HepG2 (cell line): ENCODE data around the gene ERICH6. TPM values are rescaled to one million over a fixed set of nuclear protein-coding genes. Genes with fewer than 3 reads are reported as not detected.

Source experiments
- ADNP ChIP-seq: sonication (generic); formaldehyde crosslinking; IDR thresholded peaks from 2 replicates; pipeline ENCODE4 v1.4.0; 2020; ENCODE audit warnings: missing genetic modification reagents
- CHD2 ChIP-seq: IDR thresholded peaks from 2 replicates; pipeline ENCODE4 v1.6.1; 2011; ENCODE audit warnings: low read depth, low read length, improper control_type of control experiment
- MEF2D ChIP-seq: sonication (generic); formaldehyde crosslinking; IDR thresholded peaks from 2 replicates; pipeline ENCODE4 v1.5.1; 2020; ENCODE audit warnings: mild to moderate bottlenecking, missing genetic modification reagents
- NCOA1 ChIP-seq: sonication (generic); formaldehyde crosslinking; IDR thresholded peaks from 2 replicates; pipeline ENCODE4 v1.9.0; 2021; ENCODE audit warnings: missing genetic modification reagents
- ZKSCAN5 ChIP-seq: sonication (generic); formaldehyde crosslinking; IDR thresholded peaks from 2 replicates; pipeline ENCODE4 v1.5.1; 2020; ENCODE audit warnings: mild to moderate bottlenecking, missing genetic modification reagents
- ZNF30 ChIP-seq: sonication (generic); formaldehyde crosslinking; IDR thresholded peaks from 2 replicates; pipeline ENCODE4 v1.5.0; 2020; ENCODE audit warnings: mild to moderate bottlenecking, missing genetic modification reagents
- ZNF552 ChIP-seq: sonication (generic); formaldehyde crosslinking; IDR thresholded peaks from 2 replicates; pipeline ENCODE4 v1.9.0; 2022; ENCODE audit warnings: missing genetic modification reagents, mild to moderate bottlenecking, borderline replicate concordance
- ZNF674 ChIP-seq: sonication (generic); formaldehyde crosslinking; IDR thresholded peaks from 2 replicates; pipeline ENCODE4 v1.5.0; 2020; ENCODE audit warnings: low read depth, mild to moderate bottlenecking, missing genetic modification reagents
- ZNF776 ChIP-seq: sonication (generic); formaldehyde crosslinking; IDR thresholded peaks from 2 replicates; pipeline ENCODE4 v1.4.0; 2020; ENCODE audit warnings: mild to moderate bottlenecking, missing genetic modification reagents
- ZNF878 ChIP-seq: sonication (generic); formaldehyde crosslinking; IDR thresholded peaks from 2 replicates; pipeline ENCODE4 v1.8.1; 2023; ENCODE audit warnings: mild to moderate bottlenecking, missing genetic modification reagents, moderate library complexity
- polyA plus RNA-seq, 8 experiments: library from polyadenylated mRNA; depleted of rRNA in 3 of 8; stranded (reverse) in 7 of 8; unstranded in 1 of 8; fragments of >200 nt; fragmentation: Illumina TruSeq in 4 of 8; extraction: Trizol in 4 of 8; gene quantifications; 2 replicates each; pipeline versions ENCODE4 v1.2.1 to v1.2.3, GENCODE V29; 2011 to 2016; ENCODE audit warnings: low read depth in 4 of 8, missing spikeins in 1 of 8, mixed read lengths in 1 of 8; ENCODE audit not compliant: insufficient read depth in 1 of 8
- total RNA-seq, 5 experiments: library from RNA; depleted of rRNA; stranded (reverse); fragments of >200 nt; fragmentation: Illumina TruSeq; extraction: Trizol; gene quantifications; 2 replicates each; pipeline ENCODE4 v1.2.3, GENCODE V29; 2016; ENCODE audit warnings: low read depth in 1 of 5
- TF ChIP-seq, protein P1 (sequence below): sonication (generic); formaldehyde crosslinking; IDR thresholded peaks from 2 replicates; pipeline ENCODE4 v1.4.0; 2020; ENCODE audit warnings: missing genetic modification reagents, mild to moderate bottlenecking, borderline replicate concordance
- TF ChIP-seq, protein P2 (sequence below): sonication (generic); formaldehyde crosslinking; conservative IDR thresholded peaks from 2 replicates; pipeline ENCODE4 v1.5.0; 2020; ENCODE audit warnings: missing genetic modification reagents
- TF ChIP-seq, protein P3 (sequence below): sonication (generic); formaldehyde crosslinking; IDR thresholded peaks from 2 replicates; pipeline ENCODE4 v1.8.1; 2023; ENCODE audit warnings: mild to moderate bottlenecking, moderate library complexity, missing genetic modification reagents
- TF ChIP-seq, protein P4 (sequence below): sonication (generic); formaldehyde crosslinking; conservative IDR thresholded peaks from 2 replicates; pipeline ENCODE4 v1.4.0; 2020; ENCODE audit warnings: mild to moderate bottlenecking, missing genetic modification reagents, moderate library complexity
- TF ChIP-seq, protein P5 (sequence below): sonication (generic); formaldehyde crosslinking; IDR thresholded peaks from 2 replicates; pipeline ENCODE4 v1.5.1; 2020; ENCODE audit warnings: missing genetic modification reagents, mild to moderate bottlenecking, borderline replicate concordance

Gene ERICH6
- total and polyA plus RNA-seq, 2 of the 13 experiments (the other 11 are each of a cell fraction or from before 2014, with no cell fraction given) = 0.03 TPM; not detected in 1

DNA sequence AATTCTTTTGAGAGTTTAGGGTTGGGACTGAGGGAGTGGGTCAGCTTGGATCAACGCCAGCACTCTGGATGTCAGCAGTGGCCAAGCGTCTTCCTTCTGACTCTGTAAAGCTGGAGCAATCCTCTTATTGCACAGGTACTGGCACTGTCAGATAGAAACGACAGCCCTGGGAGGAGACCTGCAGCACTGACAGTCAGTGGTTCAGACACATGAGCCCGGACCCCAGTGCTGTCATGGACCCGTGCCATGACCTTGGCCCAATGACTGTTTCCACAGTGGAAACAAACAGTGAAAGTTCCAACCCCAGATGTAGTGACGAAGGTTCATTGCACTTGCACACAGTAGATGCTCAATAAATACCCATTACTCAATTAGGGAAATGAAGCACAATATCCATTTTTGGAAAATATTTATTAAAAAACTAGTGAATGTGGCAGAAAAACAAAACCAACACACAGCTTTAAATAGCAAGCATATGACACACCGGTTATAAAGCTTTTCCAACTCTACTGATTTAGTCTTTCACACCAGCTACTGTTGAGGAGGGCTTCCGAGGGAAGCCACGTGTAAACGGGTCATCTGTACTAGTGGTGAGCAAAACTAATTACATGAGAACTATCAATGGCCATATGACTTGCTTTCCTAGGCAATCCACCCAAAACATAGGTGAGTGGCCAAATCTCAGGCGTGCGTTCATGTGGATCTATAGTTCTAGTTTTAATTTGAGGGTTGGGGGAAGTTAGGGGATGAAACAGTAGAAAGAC lies 37.2 kb upstream of the ERICH6 start (continued):
- TF ChIP-seq, protein P1, sequence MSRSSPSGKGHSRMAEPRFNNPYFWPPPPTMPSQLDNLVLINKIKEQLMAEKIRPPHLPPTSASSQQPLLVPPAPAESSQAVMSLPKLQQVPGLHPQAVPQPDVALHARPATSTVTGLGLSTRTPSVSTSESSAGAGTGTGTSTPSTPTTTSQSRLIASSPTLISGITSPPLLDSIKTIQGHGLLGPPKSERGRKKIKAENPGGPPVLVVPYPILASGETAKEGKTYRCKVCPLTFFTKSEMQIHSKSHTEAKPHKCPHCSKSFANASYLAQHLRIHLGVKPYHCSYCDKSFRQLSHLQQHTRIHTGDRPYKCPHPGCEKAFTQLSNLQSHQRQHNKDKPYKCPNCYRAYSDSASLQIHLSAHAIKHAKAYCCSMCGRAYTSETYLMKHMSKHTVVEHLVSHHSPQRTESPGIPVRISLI = peak; percentile 28; the same call in 1 of the 2 replicates
- TF ChIP-seq, protein P2, sequence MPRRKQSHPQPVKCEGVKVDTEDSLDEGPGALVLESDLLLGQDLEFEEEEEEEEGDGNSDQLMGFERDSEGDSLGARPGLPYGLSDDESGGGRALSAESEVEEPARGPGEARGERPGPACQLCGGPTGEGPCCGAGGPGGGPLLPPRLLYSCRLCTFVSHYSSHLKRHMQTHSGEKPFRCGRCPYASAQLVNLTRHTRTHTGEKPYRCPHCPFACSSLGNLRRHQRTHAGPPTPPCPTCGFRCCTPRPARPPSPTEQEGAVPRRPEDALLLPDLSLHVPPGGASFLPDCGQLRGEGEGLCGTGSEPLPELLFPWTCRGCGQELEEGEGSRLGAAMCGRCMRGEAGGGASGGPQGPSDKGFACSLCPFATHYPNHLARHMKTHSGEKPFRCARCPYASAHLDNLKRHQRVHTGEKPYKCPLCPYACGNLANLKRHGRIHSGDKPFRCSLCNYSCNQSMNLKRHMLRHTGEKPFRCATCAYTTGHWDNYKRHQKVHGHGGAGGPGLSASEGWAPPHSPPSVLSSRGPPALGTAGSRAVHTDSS = no peak
- TF ChIP-seq ZNF30 (CRISPR knock-in tag) (no peak), ZNF878 (CRISPR knock-in tag) (peak; percentile 90; the same call in 1 of the 2 replicates), ZNF776 (no peak), ZNF674 (CRISPR knock-in tag) (no peak), ADNP (CRISPR knock-in tag) (peak; percentile 63; the same call in 1 of the 2 replicates), ZKSCAN5 (no peak), ZNF552 (CRISPR knock-in tag) (0 out of 2 replicates have a peak, but pooled peaks have one; percentile 47), NCOA1 (no peak), MEF2D (peak; percentile 72; the same call in 1 of the 2 replicates), CHD2 (no peak)
- TF ChIP-seq, protein P3, sequence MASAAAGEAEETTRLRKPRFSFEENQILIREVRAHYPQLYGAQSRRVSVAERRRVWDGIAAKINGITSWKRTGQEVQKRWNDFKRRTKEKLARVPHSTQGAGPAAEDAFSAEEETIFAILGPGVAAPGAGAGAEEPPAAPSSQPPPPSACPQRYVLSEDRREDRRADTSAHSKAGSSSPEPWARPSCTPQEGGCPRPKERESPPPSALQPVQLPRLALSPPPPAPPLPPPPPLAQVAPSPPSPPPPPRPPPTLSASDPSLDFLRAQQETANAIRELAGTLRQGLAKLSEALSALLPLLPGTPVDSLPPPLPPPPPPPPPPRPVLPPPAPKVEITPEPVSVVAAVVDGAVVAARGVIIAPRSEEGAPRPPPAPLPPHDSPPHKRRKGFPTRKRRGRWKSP (CRISPR knock-in tag) = no peak
- TF ChIP-seq, protein P4, sequence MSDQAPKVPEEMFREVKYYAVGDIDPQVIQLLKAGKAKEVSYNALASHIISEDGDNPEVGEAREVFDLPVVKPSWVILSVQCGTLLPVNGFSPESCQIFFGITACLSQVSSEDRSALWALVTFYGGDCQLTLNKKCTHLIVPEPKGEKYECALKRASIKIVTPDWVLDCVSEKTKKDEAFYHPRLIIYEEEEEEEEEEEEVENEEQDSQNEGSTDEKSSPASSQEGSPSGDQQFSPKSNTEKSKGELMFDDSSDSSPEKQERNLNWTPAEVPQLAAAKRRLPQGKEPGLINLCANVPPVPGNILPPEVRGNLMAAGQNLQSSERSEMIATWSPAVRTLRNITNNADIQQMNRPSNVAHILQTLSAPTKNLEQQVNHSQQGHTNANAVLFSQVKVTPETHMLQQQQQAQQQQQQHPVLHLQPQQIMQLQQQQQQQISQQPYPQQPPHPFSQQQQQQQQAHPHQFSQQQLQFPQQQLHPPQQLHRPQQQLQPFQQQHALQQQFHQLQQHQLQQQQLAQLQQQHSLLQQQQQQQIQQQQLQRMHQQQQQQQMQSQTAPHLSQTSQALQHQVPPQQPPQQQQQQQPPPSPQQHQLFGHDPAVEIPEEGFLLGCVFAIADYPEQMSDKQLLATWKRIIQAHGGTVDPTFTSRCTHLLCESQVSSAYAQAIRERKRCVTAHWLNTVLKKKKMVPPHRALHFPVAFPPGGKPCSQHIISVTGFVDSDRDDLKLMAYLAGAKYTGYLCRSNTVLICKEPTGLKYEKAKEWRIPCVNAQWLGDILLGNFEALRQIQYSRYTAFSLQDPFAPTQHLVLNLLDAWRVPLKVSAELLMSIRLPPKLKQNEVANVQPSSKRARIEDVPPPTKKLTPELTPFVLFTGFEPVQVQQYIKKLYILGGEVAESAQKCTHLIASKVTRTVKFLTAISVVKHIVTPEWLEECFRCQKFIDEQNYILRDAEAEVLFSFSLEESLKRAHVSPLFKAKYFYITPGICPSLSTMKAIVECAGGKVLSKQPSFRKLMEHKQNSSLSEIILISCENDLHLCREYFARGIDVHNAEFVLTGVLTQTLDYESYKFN (CRISPR knock-in tag) = peak; percentile 84
- TF ChIP-seq, protein P5, sequence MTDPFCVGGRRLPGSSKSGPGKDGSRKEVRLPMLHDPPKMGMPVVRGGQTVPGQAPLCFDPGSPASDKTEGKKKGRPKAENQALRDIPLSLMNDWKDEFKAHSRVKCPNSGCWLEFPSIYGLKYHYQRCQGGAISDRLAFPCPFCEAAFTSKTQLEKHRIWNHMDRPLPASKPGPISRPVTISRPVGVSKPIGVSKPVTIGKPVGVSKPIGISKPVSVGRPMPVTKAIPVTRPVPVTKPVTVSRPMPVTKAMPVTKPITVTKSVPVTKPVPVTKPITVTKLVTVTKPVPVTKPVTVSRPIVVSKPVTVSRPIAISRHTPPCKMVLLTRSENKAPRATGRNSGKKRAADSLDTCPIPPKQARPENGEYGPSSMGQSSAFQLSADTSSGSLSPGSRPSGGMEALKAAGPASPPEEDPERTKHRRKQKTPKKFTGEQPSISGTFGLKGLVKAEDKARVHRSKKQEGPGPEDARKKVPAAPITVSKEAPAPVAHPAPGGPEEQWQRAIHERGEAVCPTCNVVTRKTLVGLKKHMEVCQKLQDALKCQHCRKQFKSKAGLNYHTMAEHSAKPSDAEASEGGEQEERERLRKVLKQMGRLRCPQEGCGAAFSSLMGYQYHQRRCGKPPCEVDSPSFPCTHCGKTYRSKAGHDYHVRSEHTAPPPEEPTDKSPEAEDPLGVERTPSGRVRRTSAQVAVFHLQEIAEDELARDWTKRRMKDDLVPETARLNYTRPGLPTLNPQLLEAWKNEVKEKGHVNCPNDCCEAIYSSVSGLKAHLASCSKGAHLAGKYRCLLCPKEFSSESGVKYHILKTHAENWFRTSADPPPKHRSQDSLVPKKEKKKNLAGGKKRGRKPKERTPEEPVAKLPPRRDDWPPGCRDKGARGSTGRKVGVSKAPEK (CRISPR knock-in tag) = 0 out of 2 replicates have a peak, but pooled peaks have one; percentile 48
